B cell (primary cell): ENCODE results near the gene EHD1. TPM values are rescaled to one million over a fixed set of nuclear protein-coding genes. Genes with fewer than 3 reads are reported as not detected.

Experiments
- ATAC-seq: fragments of 200-7000 bp; cut with Tn5 transposase; one replicate; pipeline ENCODE4 v1.10.0; 2021; ENCODE audit warnings: low read depth, mild to moderate bottlenecking, moderate number of reproducible peaks, moderate library complexity
- CTCF ChIA-PET: fragments of 350-600 bp; sonication (Branson Sonifier 250); formaldehyde crosslinking; loops from one replicate; lab custom pipeline; 2021; ENCODE audit warnings: antibody characterized with exemption, inconsistent platforms; lab: Charles Lee
- POLR2A ChIA-PET: fragments of 350-600 bp; sonication (Branson Sonifier 250); formaldehyde crosslinking; loops from one replicate; lab custom pipeline; 2021; ENCODE audit warnings: antibody characterized with exemption; lab: Charles Lee
- DNase-seq: peaks from one replicate; pipeline ENCODE4 v3.0.0; 2013
- H2AFZ ChIP-seq: 2 replicates; pipeline ENCODE4 v1.6.1; 2012; ENCODE audit warnings: mild to moderate bottlenecking, low read depth, low read length; ENCODE audit not compliant: insufficient read depth, poor library complexity, severe bottlenecking
- H3K27ac ChIP-seq, 2 donors: 1 replicate in 1 of 2; 2 replicates in 1 of 2; pipeline ENCODE4 v1.5.1; 2012 to 2013; ENCODE audit warnings: low read length in 2 of 2, mild to moderate bottlenecking in 2 of 2, moderate library complexity in 1 of 2
- H3K27me3 ChIP-seq, 4 experiments: fragments of 200-600 bp in 1 of 4; sonication (generic) in 1 of 4; replicated peaks in 1 of 4; 1 replicate in 2 of 4; 2 replicates in 2 of 4; pipeline versions ENCODE4 v1.6.1 to v1.7.0; 2013 to 2016; ENCODE audit warnings: low read length in 3 of 4, mild to moderate bottlenecking in 2 of 4, mixed read lengths in 1 of 4, moderate library complexity in 1 of 4; ENCODE audit not compliant: insufficient read depth in 4 of 4, control insufficient read depth in 3 of 4; ENCODE audit errors: control extremely low read depth in 1 of 4
- H3K36me3 ChIP-seq, 2 experiments: replicated peaks in 1 of 2; 1 replicate in 1 of 2; 2 replicates in 1 of 2; pipeline versions ENCODE4 v1.6.1 to v1.7.1; 2013; ENCODE audit warnings: low read length in 1 of 2; ENCODE audit not compliant: insufficient read depth in 2 of 2, control insufficient read depth in 1 of 2; ENCODE audit errors: control extremely low read depth in 1 of 2, extremely low read depth in 1 of 2
- H3K4me1 ChIP-seq, 2 donors: fragments of 200-600 bp in 1 of 2; sonication (generic) in 1 of 2; 1 replicate in 1 of 2; 2 replicates in 1 of 2; pipeline versions ENCODE4 v1.5.1 to v1.6.1; 2013 to 2017; ENCODE audit warnings: low read length in 2 of 2; ENCODE audit not compliant: control insufficient read depth in 2 of 2, insufficient read depth in 2 of 2
- H3K4me2 ChIP-seq: replicated peaks from 2 replicates; pipeline ENCODE3; 2012; ENCODE audit warnings: mild to moderate bottlenecking, low read depth, low read length; ENCODE audit not compliant: poor library complexity, severe bottlenecking
- H3K4me3 ChIP-seq, 5 experiments: fragments of 200-600 bp in 1 of 5; sonication (generic) in 1 of 5; 1 replicate in 3 of 5; 2 replicates in 2 of 5; pipeline versions ENCODE4 v1.5.1 to v1.7.0; 2011 to 2016; ENCODE audit warnings: low read length in 4 of 5, mild to moderate bottlenecking in 4 of 5, low read depth in 2 of 5, control low read depth in 1 of 5, moderate library complexity in 1 of 5; ENCODE audit not compliant: insufficient read depth in 1 of 5; ENCODE audit errors: control extremely low read depth in 1 of 5, extremely low read depth in 1 of 5
- H3K79me2 ChIP-seq: fragments of 200-600 bp; sonication (generic); one replicate; pipeline ENCODE4 v1.6.0; 2016; ENCODE audit warnings: low read length; ENCODE audit not compliant: control insufficient read depth, insufficient read depth
- H3K9ac ChIP-seq: fragments of 200-600 bp; sonication (generic); 2 replicates; pipeline ENCODE4 v1.6.1; 2017; ENCODE audit warnings: mild to moderate bottlenecking, low read length, moderate library complexity
- H3K9me3 ChIP-seq, 3 donors: one replicate each; pipeline versions ENCODE4 v1.6.1 to v1.7.1; 2013; ENCODE audit warnings: low read length in 2 of 3; ENCODE audit not compliant: control insufficient read depth in 2 of 3, insufficient read depth in 1 of 3; ENCODE audit errors: control extremely low read depth in 1 of 3
- H4K20me1 ChIP-seq: 2 replicates; pipeline ENCODE4 v1.6.0; 2012; ENCODE audit warnings: mild to moderate bottlenecking, low read length; ENCODE audit not compliant: insufficient read depth, control insufficient read depth, poor library complexity, severe bottlenecking
- H3K27ac Mint-ChIP-seq: one replicate; pipeline ENCODE4 v1.8.0; 2021; ENCODE audit warnings: mixed read lengths
- H3K27me3 Mint-ChIP-seq: one replicate; pipeline ENCODE4 v1.8.0; 2021; ENCODE audit warnings: mixed read lengths
- H3K4me1 Mint-ChIP-seq: one replicate; pipeline ENCODE4 v1.8.0; 2021; ENCODE audit warnings: mixed read lengths
- H3K4me3 Mint-ChIP-seq: one replicate; pipeline ENCODE4 v1.8.0; 2021; ENCODE audit warnings: mixed read lengths
- H3K9me3 Mint-ChIP-seq: one replicate; pipeline ENCODE4 v1.8.0; 2022; ENCODE audit warnings: mixed read lengths; ENCODE audit not compliant: insufficient read depth
- EZH2 ChIP-seq: IDR thresholded peaks from 2 replicates; pipeline ENCODE4 v1.6.1; 2012; ENCODE audit warnings: borderline replicate concordance, low read depth, mild to moderate bottlenecking, moderate library complexity, low read length; ENCODE audit not compliant: insufficient read depth, poor library complexity, severe bottlenecking
- WGBS: methylation state at CpG from one replicate; pipeline ENCODE4 v1.1.5; 2013; ENCODE audit warnings: missing lambda C conversion rate; ENCODE audit not compliant: insufficient coverage; 5-methylcytosine and 5-hydroxymethylcytosine counted together
- intact Hi-C: fragments of 100-400 bp; cut with micrococcal nuclease; formaldehyde crosslinking; loops from one replicate; pipeline ENCODE4 v1.10.0; 2022
- polyA plus RNA-seq: library from polyadenylated mRNA; depleted of rRNA; stranded (reverse); fragments of >200 nt; gene quantifications from 2 replicates; pipeline ENCODE4 v1.2.3, GENCODE V29; 2012
- total RNA-seq, 2 donors: library from RNA; stranded (reverse); fragments of 120-200 nt in 1 of 2; gene quantifications; 1 replicate in 1 of 2; 2 replicates in 1 of 2; pipeline versions ENCODE4 v1.2.3 to v1.2.4, GENCODE V29; 2013 to 2022
- TF ChIP-seq, protein P1 (sequence below): fragments of 200-600 bp; IDR thresholded peaks from one replicate; pipeline ENCODE4 v1.8.0; 2022; ENCODE audit warnings: antibody characterized with exemption, mild to moderate bottlenecking

Gene EHD1
- total and polyA plus RNA-seq, 2 donors (not counting 1 experiment from before 2014, with no cell fraction given): 208 to 280 TPM

DNA sequence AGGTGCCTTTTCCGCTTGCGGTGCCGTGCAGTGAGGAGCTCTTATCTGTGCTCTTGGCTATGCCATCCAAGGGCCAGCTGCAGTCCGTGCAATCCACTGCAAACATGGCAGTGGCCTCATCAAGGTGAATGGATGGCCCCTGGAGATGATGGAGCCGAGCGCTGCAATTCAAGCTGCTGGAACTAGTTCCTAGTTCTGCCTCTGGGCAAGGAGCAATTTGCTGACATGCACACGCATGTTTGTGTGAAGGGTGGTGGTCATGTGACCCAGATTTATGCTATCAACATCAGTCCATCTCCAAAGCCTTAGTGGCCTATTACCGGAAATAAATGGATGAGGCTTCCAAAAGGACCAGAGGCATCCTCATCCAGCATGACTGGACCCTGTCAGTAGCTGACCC, 3.1 kb upstream of the EHD1 start:
- ATAC-seq (no peak), DNase-seq (no peak)
- Histone ChIP-seq H3K36me3 (peaks cover 0 to 4% of the 10 kb centered on the region in 2 experiments), H3K9ac (no peak overlapping the region), H3K4me1 (peaks cover 29 to 34% of the 10 kb centered on the region in 2 donors), H3K4me2 (no peak overlapping the region), H3K79me2 (peaks cover 19% of the 10 kb centered on the region), H3K27me3 (no peaks in the 10 kb centered on the region), H4K20me1 (peaks cover 19% of the 10 kb centered on the region), H3K27ac (no peak overlapping the region), H3K4me3 (no peak overlapping the region), H3K9me3 (peaks cover 0 to 4% (median 0%) of the 10 kb centered on the region in 3 donors), H2AFZ (no peak overlapping the region)
- Mint-ChIP-seq H3K4me1 (peaks cover 46% of the 10 kb centered on the region), H3K4me3 (no peak overlapping the region), H3K27me3 (no peaks in the 10 kb centered on the region), H3K27ac (peak overlapping the region; percentile 73), H3K9me3 (no peaks in the 10 kb centered on the region)
- intact Hi-C loops: no loop called here
- WGBS: 95% methylated on average over 7 of the region's 8 CpGs
- TF ChIP-seq, protein P1, sequence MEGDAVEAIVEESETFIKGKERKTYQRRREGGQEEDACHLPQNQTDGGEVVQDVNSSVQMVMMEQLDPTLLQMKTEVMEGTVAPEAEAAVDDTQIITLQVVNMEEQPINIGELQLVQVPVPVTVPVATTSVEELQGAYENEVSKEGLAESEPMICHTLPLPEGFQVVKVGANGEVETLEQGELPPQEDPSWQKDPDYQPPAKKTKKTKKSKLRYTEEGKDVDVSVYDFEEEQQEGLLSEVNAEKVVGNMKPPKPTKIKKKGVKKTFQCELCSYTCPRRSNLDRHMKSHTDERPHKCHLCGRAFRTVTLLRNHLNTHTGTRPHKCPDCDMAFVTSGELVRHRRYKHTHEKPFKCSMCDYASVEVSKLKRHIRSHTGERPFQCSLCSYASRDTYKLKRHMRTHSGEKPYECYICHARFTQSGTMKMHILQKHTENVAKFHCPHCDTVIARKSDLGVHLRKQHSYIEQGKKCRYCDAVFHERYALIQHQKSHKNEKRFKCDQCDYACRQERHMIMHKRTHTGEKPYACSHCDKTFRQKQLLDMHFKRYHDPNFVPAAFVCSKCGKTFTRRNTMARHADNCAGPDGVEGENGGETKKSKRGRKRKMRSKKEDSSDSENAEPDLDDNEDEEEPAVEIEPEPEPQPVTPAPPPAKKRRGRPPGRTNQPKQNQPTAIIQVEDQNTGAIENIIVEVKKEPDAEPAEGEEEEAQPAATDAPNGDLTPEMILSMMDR: no peak
- TF ChIP-seq EZH2: no peak
- ChIA-PET POLR2A (interaction anchor here (10.0 kb wide), 1 partner anchor 31 kb away, joined by 158 read pairs; no protein-coding TSS in a partner anchor), CTCF (interaction anchor here (0.6 to 30.2 kb wide), 6 partner anchors 9 to 162 kb away, joined by 3 to 1254 read pairs (median 6); partner anchors contain the start of gene CDC42BPG)
